ENCODE data around the gene ABCB8.

ABCB8 gene

DNA sequence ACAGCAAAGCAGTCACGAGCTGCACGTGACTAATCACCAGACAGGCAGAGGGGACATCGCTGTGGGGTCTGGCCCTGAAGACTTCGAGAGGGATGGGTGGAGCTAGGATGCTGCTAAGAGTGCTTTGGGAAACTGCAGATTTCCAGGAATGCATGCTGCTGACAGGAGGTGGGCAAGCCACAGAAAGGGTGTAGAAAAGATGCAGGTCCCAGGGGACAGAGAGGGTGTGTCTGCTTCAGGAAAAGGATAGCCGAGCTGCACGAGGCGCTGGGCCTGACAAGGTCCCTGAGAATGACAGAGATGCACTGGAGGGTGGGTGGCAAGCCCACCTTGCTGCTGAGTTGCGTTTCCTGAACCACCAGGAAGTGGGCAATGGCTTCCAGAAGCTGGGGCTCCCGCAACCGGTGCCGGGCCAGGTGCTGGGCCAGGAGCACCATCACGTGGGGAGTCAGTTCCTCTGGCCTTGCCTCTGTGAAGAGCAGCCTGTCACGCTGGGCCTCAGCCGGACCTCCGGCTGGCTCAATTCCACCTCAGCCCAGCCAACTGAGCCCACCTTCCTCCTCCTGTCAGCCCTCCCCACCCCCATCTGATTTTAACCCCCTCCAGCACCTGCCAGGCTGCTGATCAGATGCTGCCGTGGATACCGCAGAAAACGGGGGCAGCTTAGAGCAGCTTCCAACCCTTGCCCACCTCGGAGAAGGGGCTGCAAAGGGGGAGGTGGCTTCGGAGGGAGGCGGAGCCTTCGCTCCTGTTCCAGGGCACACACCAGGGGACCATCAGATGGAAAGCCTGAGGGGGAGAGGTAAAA lies 50.2 kb downstream of the ABCB8 start (continued):
- no peak for TF ChIP-seq ZNF624 (tag by site-specific recombination; IDR thresholded peaks at IDR 0.05)
- no peak for TF ChIP-seq ZNF239 (tag by site-specific recombination; IDR thresholded peaks at IDR 0.05)
- no peak for TF ChIP-seq ZSCAN30 (tag by site-specific recombination; IDR thresholded peaks at IDR 0.05)
- TF ChIP-seq, protein P1, sequence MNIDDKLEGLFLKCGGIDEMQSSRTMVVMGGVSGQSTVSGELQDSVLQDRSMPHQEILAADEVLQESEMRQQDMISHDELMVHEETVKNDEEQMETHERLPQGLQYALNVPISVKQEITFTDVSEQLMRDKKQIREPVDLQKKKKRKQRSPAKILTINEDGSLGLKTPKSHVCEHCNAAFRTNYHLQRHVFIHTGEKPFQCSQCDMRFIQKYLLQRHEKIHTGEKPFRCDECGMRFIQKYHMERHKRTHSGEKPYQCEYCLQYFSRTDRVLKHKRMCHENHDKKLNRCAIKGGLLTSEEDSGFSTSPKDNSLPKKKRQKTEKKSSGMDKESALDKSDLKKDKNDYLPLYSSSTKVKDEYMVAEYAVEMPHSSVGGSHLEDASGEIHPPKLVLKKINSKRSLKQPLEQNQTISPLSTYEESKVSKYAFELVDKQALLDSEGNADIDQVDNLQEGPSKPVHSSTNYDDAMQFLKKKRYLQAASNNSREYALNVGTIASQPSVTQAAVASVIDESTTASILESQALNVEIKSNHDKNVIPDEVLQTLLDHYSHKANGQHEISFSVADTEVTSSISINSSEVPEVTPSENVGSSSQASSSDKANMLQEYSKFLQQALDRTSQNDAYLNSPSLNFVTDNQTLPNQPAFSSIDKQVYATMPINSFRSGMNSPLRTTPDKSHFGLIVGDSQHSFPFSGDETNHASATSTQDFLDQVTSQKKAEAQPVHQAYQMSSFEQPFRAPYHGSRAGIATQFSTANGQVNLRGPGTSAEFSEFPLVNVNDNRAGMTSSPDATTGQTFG (tag by site-specific recombination; IDR thresholded peaks at IDR 0.05; ENCODE audit: borderline replicate concordance) = no peak
- TF ChIP-seq ZFP41 (tag by site-specific recombination; IDR thresholded peaks at IDR 0.05; ENCODE audit: borderline replicate concordance) = no peak
- peak; percentile 29; the same call in 1 of the 2 replicates for TF ChIP-seq ZEB2 (tag by site-specific recombination; IDR thresholded peaks at IDR 0.05)
- TF ChIP-seq, protein P2, sequence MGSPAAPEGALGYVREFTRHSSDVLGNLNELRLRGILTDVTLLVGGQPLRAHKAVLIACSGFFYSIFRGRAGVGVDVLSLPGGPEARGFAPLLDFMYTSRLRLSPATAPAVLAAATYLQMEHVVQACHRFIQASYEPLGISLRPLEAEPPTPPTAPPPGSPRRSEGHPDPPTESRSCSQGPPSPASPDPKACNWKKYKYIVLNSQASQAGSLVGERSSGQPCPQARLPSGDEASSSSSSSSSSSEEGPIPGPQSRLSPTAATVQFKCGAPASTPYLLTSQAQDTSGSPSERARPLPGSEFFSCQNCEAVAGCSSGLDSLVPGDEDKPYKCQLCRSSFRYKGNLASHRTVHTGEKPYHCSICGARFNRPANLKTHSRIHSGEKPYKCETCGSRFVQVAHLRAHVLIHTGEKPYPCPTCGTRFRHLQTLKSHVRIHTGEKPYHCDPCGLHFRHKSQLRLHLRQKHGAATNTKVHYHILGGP (tag by site-specific recombination; IDR thresholded peaks at IDR 0.05) = peak; percentile 87
- TF ChIP-seq HOXD13 (CRISPR knock-in tag; IDR thresholded peaks at IDR 0.05; ENCODE audit: borderline replicate concordance) = no peak
- TF ChIP-seq ZNF521 (tag by site-specific recombination; IDR thresholded peaks at IDR 0.05) = no peak
- no peak for TF ChIP-seq ZBTB21 (tag by site-specific recombination; IDR thresholded peaks at IDR 0.05)
- TF ChIP-seq ZFHX2 (tag by site-specific recombination; conservative IDR thresholded peaks at IDR 0.05) = no peak
- TF ChIP-seq ZNF157 (tag by site-specific recombination; IDR thresholded peaks at IDR 0.05) = no peak
- no peak for TF ChIP-seq ZFP37 (tag by site-specific recombination; IDR thresholded peaks at IDR 0.05)
- no peak for TF ChIP-seq ZNF571 (tag by site-specific recombination; IDR thresholded peaks at IDR 0.05)
- TF ChIP-seq, protein P3, sequence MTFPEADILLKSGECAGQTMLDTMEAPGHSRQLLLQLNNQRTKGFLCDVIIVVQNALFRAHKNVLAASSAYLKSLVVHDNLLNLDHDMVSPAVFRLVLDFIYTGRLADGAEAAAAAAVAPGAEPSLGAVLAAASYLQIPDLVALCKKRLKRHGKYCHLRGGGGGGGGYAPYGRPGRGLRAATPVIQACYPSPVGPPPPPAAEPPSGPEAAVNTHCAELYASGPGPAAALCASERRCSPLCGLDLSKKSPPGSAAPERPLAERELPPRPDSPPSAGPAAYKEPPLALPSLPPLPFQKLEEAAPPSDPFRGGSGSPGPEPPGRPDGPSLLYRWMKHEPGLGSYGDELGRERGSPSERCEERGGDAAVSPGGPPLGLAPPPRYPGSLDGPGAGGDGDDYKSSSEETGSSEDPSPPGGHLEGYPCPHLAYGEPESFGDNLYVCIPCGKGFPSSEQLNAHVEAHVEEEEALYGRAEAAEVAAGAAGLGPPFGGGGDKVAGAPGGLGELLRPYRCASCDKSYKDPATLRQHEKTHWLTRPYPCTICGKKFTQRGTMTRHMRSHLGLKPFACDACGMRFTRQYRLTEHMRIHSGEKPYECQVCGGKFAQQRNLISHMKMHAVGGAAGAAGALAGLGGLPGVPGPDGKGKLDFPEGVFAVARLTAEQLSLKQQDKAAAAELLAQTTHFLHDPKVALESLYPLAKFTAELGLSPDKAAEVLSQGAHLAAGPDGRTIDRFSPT (tag by site-specific recombination; IDR thresholded peaks at IDR 0.05) = peak; percentile 7; the same call in 1 of the 2 replicates
- TF ChIP-seq ZBTB7A (tag by site-specific recombination; IDR thresholded peaks at IDR 0.05; ENCODE audit: low read depth) = peak; percentile 68; the same call in 1 of the 2 replicates
- TF ChIP-seq ZNF544 (tag by site-specific recombination; IDR thresholded peaks at IDR 0.05) = no peak
- TF ChIP-seq ZNF654 (tag by site-specific recombination; IDR thresholded peaks at IDR 0.05; ENCODE audit: low read depth) = no peak
- no peak for TF ChIP-seq CTCF (tag by site-specific recombination; IDR thresholded peaks at IDR 0.05)
- no peak for TF ChIP-seq GFI1B (tag by site-specific recombination; IDR thresholded peaks at IDR 0.05)
- TF ChIP-seq TCF7L2 (IDR thresholded peaks at IDR 0.05; ENCODE audit: borderline replicate concordance, low read depth, low read length) = no peak
- no peak for TF ChIP-seq ZNF174 (tag by site-specific recombination; IDR thresholded peaks at IDR 0.05)
- TF ChIP-seq, protein P4, sequence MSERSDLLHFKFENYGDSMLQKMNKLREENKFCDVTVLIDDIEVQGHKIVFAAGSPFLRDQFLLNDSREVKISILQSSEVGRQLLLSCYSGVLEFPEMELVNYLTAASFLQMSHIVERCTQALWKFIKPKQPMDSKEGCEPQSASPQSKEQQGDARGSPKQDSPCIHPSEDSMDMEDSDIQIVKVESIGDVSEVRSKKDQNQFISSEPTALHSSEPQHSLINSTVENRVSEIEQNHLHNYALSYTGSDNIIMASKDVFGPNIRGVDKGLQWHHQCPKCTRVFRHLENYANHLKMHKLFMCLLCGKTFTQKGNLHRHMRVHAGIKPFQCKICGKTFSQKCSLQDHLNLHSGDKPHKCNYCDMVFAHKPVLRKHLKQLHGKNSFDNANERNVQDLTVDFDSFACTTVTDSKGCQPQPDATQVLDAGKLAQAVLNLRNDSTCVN (tag by site-specific recombination; optimal IDR thresholded peaks at IDR 0.05) = no peak
- TF ChIP-seq KLF8 (tag by site-specific recombination; IDR thresholded peaks at IDR 0.05) = peak; percentile 84
- no peak for TF ChIP-seq SP3 (tag by site-specific recombination; IDR thresholded peaks at IDR 0.05)
- TF ChIP-seq ZNF202 (tag by site-specific recombination; IDR thresholded peaks at IDR 0.05; ENCODE audit: borderline replicate concordance) = no peak
- TF ChIP-seq ZNF488 (tag by site-specific recombination; IDR thresholded peaks at IDR 0.05) = no peak
- TF ChIP-seq ZIC2 (tag by site-specific recombination; IDR thresholded peaks at IDR 0.05) = 0 out of 2 replicates have a peak, but pooled peaks have one; percentile 11

Measured in HEK293 (cell line).